CD4-positive, alpha-beta T cell treated with Interleukin-1 beta for 1 hour (primary cell): Measurements from ENCODE around the gene SBNO2.

Experiments used
- DNase-seq, 2 donors: peaks; one replicate each; pipeline ENCODE4 v3.0.0-alpha.2; 2020 to 2022

Gene SBNO2

GRCh38 chr19:1103708-1104310, 70.3 kb downstream of the SBNO2 start, which contains the start of gene GPX4:
Gene GPX4 (plus strand): TSS chr19:1103994. CDS start chr19:1104044, 50 bp downstream.
- DNase-seq = peak; percentile 99

- no peak for DNase-seq
These were observed 70.8 kb downstream of the SBNO2 start for GRCh38 chr19:1103132-1103707.

GRCh38 chr19:1102407-1103131, 71.5 kb downstream of the SBNO2 start:
- DNase-seq = no peak

GRCh38 chr19:1101337-1101698, 72.8 kb downstream of the SBNO2 start:
- no peak for DNase-seq

- no peak for DNase-seq
These were observed 75.7 kb downstream of the SBNO2 start for GRCh38 chr19:1098177-1099051.

GRCh38 chr19:1097810-1098176, 76.3 kb downstream of the SBNO2 start:
- DNase-seq = no peak

GRCh38 chr19:1094978-1095701, 78.9 kb downstream of the SBNO2 start, which contains the start of gene POLR2E:
Gene POLR2E (minus strand): TSS chr19:1095375. CDS start chr19:1095315, 60 bp downstream.
- DNase-seq = peak; percentile 98

GRCh38 chr19:1094655-1094977, 79.5 kb downstream of the SBNO2 start:
- no peak for DNase-seq

- no peak for DNase-seq
These were observed 80.1 kb downstream of the SBNO2 start for GRCh38 chr19:1093811-1094553.

GRCh38 chr19:1093330-1093729, 80.7 kb downstream of the SBNO2 start:
- DNase-seq = no peak

GRCh38 chr19:1091544-1092175, 82.4 kb downstream of the SBNO2 start:
- no peak for DNase-seq

GRCh38 chr19:1090731-1091543, 83.1 kb downstream of the SBNO2 start:
- peak in 1 of 2 donors; percentile 2 for DNase-seq

GRCh38 chr19:1089891-1090290, 84.2 kb downstream of the SBNO2 start:
- peak; percentile 63 to 73 for DNase-seq

GRCh38 chr19:1089126-1089771, 84.8 kb downstream of the SBNO2 start:
- DNase-seq = no peak

GRCh38 chr19:1088416-1089010, 85.6 kb downstream of the SBNO2 start:
- DNase-seq = no peak

- DNase-seq = peak; percentile 56 to 77
These were observed 86.2 kb downstream of the SBNO2 start for GRCh38 chr19:1087813-1088415.

- no peak for DNase-seq
These were observed 87.5 kb downstream of the SBNO2 start for GRCh38 chr19:1086613-1087012.

- no peak for DNase-seq
These were observed 88.2 kb downstream of the SBNO2 start for GRCh38 chr19:1085676-1086442.
